Rectal smooth muscle tissue (tissue), 1 donor: ENCODE measurements around the gene TUBB2A.
A peak's percentile ranks its signal among the peaks of the same experiment; 100 is the strongest.
"Not testable (repeated sequence)": the region's sequence is repeated elsewhere in the genome, so short reads cannot be mapped to it uniquely, and the experiment has no call there.

Experiments used
- H3K27ac ChIP-seq: one replicate; pipeline ENCODE4 v1.7.0; 2013; ENCODE audit warnings: low read depth, low read length, inconsistent platforms
- H3K27me3 ChIP-seq: one replicate; pipeline ENCODE4 v1.7.0; 2013; ENCODE audit warnings: low read length; ENCODE audit not compliant: control insufficient read depth, insufficient read depth
- H3K36me3 ChIP-seq: one replicate; pipeline ENCODE4 v1.7.0; 2013; ENCODE audit warnings: low read length; ENCODE audit not compliant: control insufficient read depth, insufficient read depth
- H3K4me1 ChIP-seq: one replicate; pipeline ENCODE4 v1.7.0; 2013; ENCODE audit warnings: low read length; ENCODE audit not compliant: control insufficient read depth, insufficient read depth
- H3K4me3 ChIP-seq: one replicate; pipeline ENCODE4 v1.7.0; 2013; ENCODE audit warnings: low read length
- H3K9ac ChIP-seq: one replicate; pipeline ENCODE4 v1.7.0; 2013; ENCODE audit warnings: low read length

The TUBB2A gene

DNA sequence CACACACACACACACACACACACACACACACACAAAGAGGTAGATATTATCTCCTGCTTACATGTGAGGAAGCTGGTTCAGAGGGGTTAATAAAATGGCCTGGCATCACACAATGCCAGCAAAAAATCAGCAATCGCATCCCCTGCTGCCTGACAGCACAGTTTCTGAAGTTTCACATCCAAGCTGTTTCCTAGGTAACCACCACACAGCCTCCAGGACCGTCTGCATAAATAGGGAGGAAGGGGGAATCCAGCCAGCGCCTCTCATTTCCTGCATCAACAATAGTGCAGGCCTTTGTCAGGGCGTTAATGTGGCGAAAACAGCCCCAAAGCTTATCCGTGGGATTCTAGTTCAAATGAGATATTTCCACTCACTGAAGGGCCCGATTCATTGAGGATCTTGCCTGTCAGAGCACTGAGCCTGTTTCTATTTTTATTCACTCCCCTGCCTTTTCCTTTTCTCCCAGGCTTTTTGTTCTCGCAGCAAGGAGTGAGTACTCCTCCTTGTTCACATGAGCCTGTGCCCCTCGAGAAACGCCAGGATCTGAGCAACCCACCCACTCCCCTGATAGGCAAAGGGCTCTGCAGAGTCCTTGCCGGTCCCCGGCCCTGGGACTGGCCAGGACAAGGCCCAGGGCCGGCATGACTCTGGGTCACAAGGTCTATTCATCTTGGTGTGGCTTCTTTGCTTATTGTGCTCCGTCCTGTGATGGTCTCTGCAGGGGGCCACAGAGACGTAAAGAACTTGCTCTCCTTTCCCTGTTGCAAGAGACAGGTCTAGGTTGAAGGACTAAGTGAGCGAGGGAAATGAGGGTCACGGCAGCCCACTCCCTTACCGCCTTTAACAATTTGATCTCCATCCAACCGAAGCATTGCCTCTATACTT, 37.4 kb upstream of the TUBB2A start:
- Histone ChIP-seq H3K27ac (peak overlapping the region; percentile 21), H3K9ac (no peak overlapping the region), H3K4me3 (no peak overlapping the region)

DNA sequence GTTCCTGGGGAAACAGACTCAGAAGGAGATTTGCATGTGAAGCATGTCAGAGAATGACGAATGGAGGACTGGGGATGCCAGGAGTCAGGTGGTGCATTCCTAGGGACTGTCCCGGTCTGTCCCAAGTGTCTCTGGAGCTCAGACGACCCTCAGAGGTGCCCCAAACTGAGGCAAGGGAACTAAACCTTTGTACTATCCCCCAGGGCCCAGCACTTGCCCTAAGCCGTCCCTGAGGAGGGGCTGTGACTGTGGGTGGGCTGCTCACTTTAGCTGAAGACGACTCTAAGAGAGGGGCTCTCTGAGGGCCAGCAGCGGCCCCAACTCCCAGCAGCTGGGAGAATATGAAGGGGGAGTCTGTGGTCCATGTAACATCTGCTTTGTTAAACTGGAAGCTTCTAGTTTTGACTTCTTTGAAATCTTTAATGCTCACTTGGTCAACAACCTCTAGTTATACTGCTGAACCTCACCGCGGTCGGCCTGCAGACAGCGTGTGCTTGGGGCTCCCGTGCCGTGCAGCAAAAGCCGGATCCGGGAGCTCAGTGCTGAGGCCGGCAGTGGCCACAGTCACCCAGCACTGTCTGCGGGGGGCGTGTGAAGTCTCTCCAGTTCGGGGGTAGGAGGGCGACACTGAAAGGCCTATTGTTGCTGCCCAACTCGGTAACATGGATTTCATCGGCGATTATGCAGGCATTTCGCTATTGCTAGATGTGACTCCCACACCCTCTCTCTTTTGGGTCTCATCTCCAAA, 35.9 kb upstream of the TUBB2A start:
- H3K4me3 ChIP-seq, result no peak overlapping the region
- H3K9ac ChIP-seq, result no peak overlapping the region
- no peak overlapping the region for H3K27ac ChIP-seq

More for the DNA sequence above, 37.4 kb upstream of the TUBB2A start:
- Histone ChIP-seq H3K36me3 (no peaks in the 10 kb centered on the region), H3K4me1 (no peaks in the 10 kb centered on the region), H3K27me3 (no peaks in the 10 kb centered on the region)

GRCh38 chr6:3190779-3191178, 33.4 kb upstream of the TUBB2A start:
- no peak overlapping the region for H3K27ac ChIP-seq
- H3K4me1 ChIP-seq, result no peaks in the 10 kb centered on the region
- H3K9ac ChIP-seq, result no peak overlapping the region
- no peaks in the 10 kb centered on the region for H3K27me3 ChIP-seq
- no peaks in the 10 kb centered on the region for H3K36me3 ChIP-seq
- no peak overlapping the region for H3K4me3 ChIP-seq

More for the DNA sequence above, 35.9 kb upstream of the TUBB2A start:
- H3K27me3 ChIP-seq, result no peaks in the 10 kb centered on the region
- H3K36me3 ChIP-seq, result no peaks in the 10 kb centered on the region
- H3K4me1 ChIP-seq, result no peaks in the 10 kb centered on the region

GRCh38 chr6:3190056-3190455, 32.7 kb upstream of the TUBB2A start:
- Histone ChIP-seq H3K27me3 (no peaks in the 10 kb centered on the region), H3K4me3 (no peak overlapping the region), H3K9ac (no peak overlapping the region), H3K27ac (no peak overlapping the region), H3K4me1 (no peaks in the 10 kb centered on the region), H3K36me3 (no peaks in the 10 kb centered on the region)

DNA sequence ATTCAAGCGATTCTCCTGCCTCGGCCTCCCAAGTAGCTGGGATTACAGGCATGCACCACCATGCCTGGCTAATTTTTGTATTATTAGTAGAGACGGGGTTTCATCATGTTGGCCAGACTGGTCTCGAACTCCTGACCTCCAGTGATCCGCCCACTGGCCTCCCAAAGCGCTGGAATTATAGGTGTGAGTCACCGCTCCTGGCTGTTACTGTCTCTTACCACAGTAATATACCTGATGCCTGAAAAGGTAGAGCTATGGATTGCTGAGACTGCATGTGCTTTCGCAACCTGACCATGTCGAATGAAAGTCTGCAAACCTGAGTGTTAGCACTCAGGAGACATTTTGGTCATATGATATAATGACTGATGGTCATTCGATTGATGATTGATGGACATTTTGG, 31.8 kb upstream of the TUBB2A start:
- not testable (repeated sequence) for H3K36me3 ChIP-seq, H3K4me1 ChIP-seq, H3K27ac ChIP-seq, H3K27me3 ChIP-seq, H3K9ac ChIP-seq, H3K4me3 ChIP-seq

- H3K27me3 ChIP-seq, result no peaks in the 10 kb centered on the region
- no peaks in the 10 kb centered on the region for H3K36me3 ChIP-seq
- no peaks in the 10 kb centered on the region for H3K4me1 ChIP-seq
- H3K27ac ChIP-seq, result no peak overlapping the region
- H3K9ac ChIP-seq, result no peak overlapping the region
- H3K4me3 ChIP-seq, result no peak overlapping the region
Observed at GRCh38 chr6:3188262-3188661, 30.9 kb upstream of the TUBB2A start.

DNA sequence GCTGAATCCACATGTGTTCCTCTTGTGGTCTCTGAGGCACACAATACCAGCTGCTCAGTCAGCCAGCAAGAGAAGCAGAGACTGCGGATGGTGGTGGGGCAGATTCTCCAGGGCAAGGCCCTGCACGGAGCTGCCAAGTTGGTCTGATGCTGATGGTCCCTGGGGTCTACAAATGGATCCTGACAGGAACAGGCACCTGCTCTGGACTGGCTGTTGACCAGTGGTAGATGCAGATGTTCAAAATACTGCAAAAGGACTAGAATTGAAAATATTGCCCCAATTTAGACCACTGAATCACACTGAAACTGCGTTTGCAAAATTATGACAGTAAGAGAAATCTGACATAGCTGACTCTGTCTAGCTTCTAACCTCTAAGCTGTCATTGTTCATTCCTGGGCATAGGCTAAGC, 29.6 kb upstream of the TUBB2A start:
- H3K9ac ChIP-seq, result no peak overlapping the region
- H3K27me3 ChIP-seq, result no peaks in the 10 kb centered on the region
- H3K4me1 ChIP-seq, result no peaks in the 10 kb centered on the region
- no peak overlapping the region for H3K27ac ChIP-seq
- H3K4me3 ChIP-seq, result no peak overlapping the region
- H3K36me3 ChIP-seq, result no peaks in the 10 kb centered on the region

DNA sequence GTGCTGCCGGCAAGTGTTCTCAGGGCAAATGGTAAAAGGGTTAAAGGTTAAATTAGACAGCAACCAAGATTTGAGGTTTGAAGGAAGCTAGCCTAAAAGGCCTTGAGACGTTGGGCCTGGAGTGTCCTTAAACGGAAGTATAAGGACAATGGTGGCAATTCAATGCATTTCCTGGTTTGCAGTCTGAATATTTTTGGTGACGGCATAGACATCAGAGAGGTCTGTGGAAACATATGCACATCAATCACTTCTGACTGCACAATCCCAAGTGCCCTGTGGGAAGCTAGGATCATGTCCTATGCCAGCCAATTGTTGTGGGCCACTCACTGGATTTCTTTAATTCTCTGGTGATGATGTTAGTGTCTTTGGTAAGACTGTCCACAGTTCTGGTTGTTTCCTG, 25.7 kb upstream of the TUBB2A start:
- Histone ChIP-seq H3K27me3 (no peaks in the 10 kb centered on the region), H3K9ac (no peak overlapping the region), H3K36me3 (no peaks in the 10 kb centered on the region), H3K4me1 (no peaks in the 10 kb centered on the region), H3K4me3 (no peak overlapping the region), H3K27ac (no peak overlapping the region)

DNA sequence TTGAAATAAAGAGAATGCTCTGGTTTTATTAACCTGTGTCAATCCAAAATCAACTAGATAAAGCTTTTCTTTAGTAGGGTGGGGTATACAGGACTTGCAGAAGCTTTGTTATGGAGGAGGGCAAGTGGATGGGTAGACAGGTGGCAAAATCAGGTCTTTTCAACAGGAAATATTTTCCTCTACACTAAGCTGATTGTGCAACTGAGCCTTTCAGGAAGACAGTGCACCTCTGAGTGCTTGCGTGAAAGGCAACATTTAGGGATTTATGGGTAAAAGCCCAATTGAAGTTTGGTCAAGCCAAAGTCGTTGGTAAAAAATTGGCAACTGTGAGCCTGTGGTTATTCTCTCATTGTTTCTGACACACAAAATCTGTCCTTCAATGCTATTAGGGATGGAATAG, 23.8 kb upstream of the TUBB2A start:
- Histone ChIP-seq H3K4me1 (no peaks in the 10 kb centered on the region), H3K9ac (no peak overlapping the region), H3K27ac (no peak overlapping the region), H3K27me3 (no peaks in the 10 kb centered on the region), H3K36me3 (no peaks in the 10 kb centered on the region), H3K4me3 (no peak overlapping the region)

DNA sequence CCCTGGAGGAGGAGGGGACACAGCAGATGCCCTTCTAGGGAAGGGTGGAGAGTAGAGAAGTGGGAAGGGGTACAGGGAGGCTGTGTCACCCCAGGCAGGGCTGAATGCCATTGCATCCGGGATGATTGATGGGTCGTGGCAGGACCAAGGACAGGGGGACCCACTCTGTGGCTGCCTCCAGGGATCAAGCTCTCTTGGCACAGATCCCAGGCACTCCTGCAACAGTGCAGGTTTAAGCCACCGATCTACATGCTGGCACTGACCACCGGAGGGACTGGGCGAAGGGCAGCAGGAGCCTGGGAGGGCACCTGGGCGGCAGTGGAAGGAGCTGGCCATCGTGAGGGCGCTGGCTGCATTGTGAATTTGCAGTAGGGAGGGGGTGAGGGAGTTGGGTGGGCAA, 22.6 kb upstream of the TUBB2A start:
- not testable (repeated sequence) for H3K27me3 ChIP-seq, H3K4me1 ChIP-seq, H3K4me3 ChIP-seq, H3K27ac ChIP-seq, H3K9ac ChIP-seq, H3K36me3 ChIP-seq

GRCh38 chr6:3178666-3179065, 21.3 kb upstream of the TUBB2A start:
- not testable (repeated sequence) for H3K27ac ChIP-seq, H3K9ac ChIP-seq, H3K4me3 ChIP-seq, H3K4me1 ChIP-seq, H3K27me3 ChIP-seq, H3K36me3 ChIP-seq

DNA sequence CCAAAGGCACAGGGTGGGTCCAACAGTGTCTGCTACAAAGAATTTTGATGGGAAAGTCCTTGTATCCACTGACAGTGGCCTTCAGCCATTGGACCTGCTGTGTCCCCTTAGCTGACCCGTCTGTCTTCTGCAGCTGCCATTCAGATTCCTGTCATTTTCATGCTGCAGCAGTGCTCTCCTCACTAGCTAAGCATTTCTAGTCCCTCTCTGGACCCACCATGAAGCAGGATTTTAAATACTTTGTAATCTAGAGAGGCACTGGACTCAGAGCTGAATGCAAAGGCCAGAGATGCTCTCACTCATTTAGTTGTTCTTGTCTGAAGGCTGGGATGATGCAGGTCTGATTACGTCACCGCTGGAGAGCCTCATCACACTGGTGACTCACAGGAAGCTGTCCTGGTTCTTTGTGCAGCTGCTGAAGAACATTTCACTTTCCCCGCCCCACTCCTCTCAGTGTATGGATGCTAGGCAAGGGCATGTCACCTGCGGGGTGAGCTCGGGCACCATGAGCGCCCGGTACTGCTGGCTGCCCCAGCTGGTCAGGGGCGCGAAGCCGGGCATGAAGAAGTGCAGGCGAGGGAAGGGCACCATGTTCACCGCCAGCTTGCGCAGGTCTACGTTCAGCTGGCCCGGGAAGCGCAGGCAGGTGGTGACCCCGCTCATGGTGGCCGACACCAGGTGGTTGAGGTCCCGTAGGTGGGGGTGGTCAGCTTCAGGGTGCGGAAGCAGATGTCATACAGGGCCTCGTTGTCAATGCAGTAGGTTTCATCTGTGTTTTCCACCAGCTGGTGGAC, 19.4 kb upstream of the TUBB2A start:
- Histone ChIP-seq H3K27ac (no peak overlapping the region), H3K4me1 (no peaks in the 10 kb centered on the region), H3K36me3 (no peaks in the 10 kb centered on the region), H3K27me3 (no peaks in the 10 kb centered on the region), H3K9ac (no peak overlapping the region), H3K4me3 (no peak overlapping the region)
